Limb (tissue), 2 donors: ENCODE measurements around the gene ZNF628.

Experiments used
- DNase-seq, 2 donors: peaks; one replicate each; pipeline ENCODE4 v3.0.0-alpha.2; 2016; ENCODE audit errors: extremely low spot score in 2 of 2

The ZNF628 gene

GRCh38 chr19:55464662-55465054, 11.8 kb upstream of the ZNF628 start, which contains the start of gene C19orf85:
Gene C19orf85, minus strand, starts transcription at chr19:55464751. Its CDS starts 197 bp downstream, at chr19:55464554.
- peak in 1 of 2 donors; percentile 26 for DNase-seq

GRCh38 chr19:55465460-55466240, 10.8 kb upstream of the ZNF628 start:
- no peak for DNase-seq

- no peak for DNase-seq
Measured at GRCh38 chr19:55466241-55466614, 10.2 kb upstream of the ZNF628 start.

- peak; percentile 46 to 80 for DNase-seq
Measured at GRCh38 chr19:55467236-55468053, 9.0 kb upstream of the ZNF628 start.

- DNase-seq, result no peak
Measured at GRCh38 chr19:55468054-55468393, 8.4 kb upstream of the ZNF628 start.

GRCh38 chr19:55471266-55471665, 5.2 kb upstream of the ZNF628 start:
- no peak for DNase-seq

- no peak for DNase-seq
Measured at GRCh38 chr19:55472463-55472862, 4.0 kb upstream of the ZNF628 start.

GRCh38 chr19:55473225-55474012, 3.0 kb upstream of the ZNF628 start:
- no peak for DNase-seq

- peak in 1 of 2 donors; percentile 46 for DNase-seq
Measured at GRCh38 chr19:55474269-55475265, 1.9 kb upstream of the ZNF628 start.

- no peak for DNase-seq
Measured at GRCh38 chr19:55477905-55478304, 1.5 kb downstream of the ZNF628 start.

- no peak for DNase-seq
Measured at GRCh38 chr19:55478364-55478763, 1.9 kb downstream of the ZNF628 start.

GRCh38 chr19:55479045-55479444, 2.6 kb downstream of the ZNF628 start:
- no peak for DNase-seq

GRCh38 chr19:55479451-55480230, 3.2 kb downstream of the ZNF628 start:
- no peak for DNase-seq

GRCh38 chr19:55481148-55481793, 4.9 kb downstream of the ZNF628 start:
- no peak for DNase-seq

GRCh38 chr19:55481794-55482155, 5.4 kb downstream of the ZNF628 start:
- no peak for DNase-seq

GRCh38 chr19:55482156-55482961, 5.9 kb downstream of the ZNF628 start:
- DNase-seq, result peak in 1 of 2 donors; percentile 32

- no peak for DNase-seq
Measured at GRCh38 chr19:55482967-55483705, 6.7 kb downstream of the ZNF628 start.
